Measurements from ENCODE around the gene FAM135A. TPM values are rescaled to one million over a fixed set of nuclear protein-coding genes. Genes with fewer than 3 reads are reported as not detected.

Gene FAM135A
- total RNA-seq, 1 experiment from 2014 or later, result 31.0 TPM

- Histone ChIP-seq H3K14ac (ENCODE audit: insufficient read depth, low read length) (no peak overlapping the region), H2BK15ac (ENCODE audit: low read depth, low read length) (no peak overlapping the region), H4K91ac (ENCODE audit: insufficient read length, low read depth, low read length) (no peak overlapping the region), H3K9me3 (ENCODE audit: control insufficient read depth, low read depth, low read length) (no peaks in the 10 kb centered on the region), H4K5ac (ENCODE audit: insufficient read length, low read depth, low read length) (no peak overlapping the region), H2BK5ac (ENCODE audit: insufficient read length, low read length) (no peak overlapping the region), H3K79me1 (ENCODE audit: insufficient read depth, low read depth, low read length, poor library complexity, severe bottlenecking) (no peaks in the 10 kb centered on the region), H3K4me2 (ENCODE audit: insufficient read depth, insufficient read length, low read length) (no peak overlapping the region), H2AK5ac (ENCODE audit: insufficient read length, low read length) (no peak overlapping the region), H3K79me2 (ENCODE audit: insufficient read depth, low read length) (no peaks in the 10 kb centered on the region), H3K23me2 (ENCODE audit: insufficient read length, low read depth, low read length, poor library complexity, severe bottlenecking) (no peaks in the 10 kb centered on the region), H4K8ac (replicated peaks; ENCODE audit: insufficient read length, low read depth, low read length) (no peak overlapping the region), H2BK120ac (ENCODE audit: low read depth, low read length, poor library complexity, severe bottlenecking) (no peak overlapping the region), H3K27ac (ENCODE audit: insufficient read length, low read depth, low read length) (no peak overlapping the region), H3K56ac (ENCODE audit: insufficient read length, low read depth, low read length) (no peak overlapping the region), H3T11ph (ENCODE audit: low read length) (no peak overlapping the region), H3K9ac (ENCODE audit: extremely low read depth, insufficient read length, low read length) (no peak overlapping the region), H2BK12ac (ENCODE audit: insufficient read length, low read depth, low read length) (no peak overlapping the region), H2AFZ (ENCODE audit: low read length) (peak overlapping the region; percentile 42), H4K20me1 (ENCODE audit: control insufficient read depth, insufficient read depth, insufficient read length) (no peaks in the 10 kb centered on the region), H3K27me3 (ENCODE audit: insufficient read depth, low read length) (no peaks in the 10 kb centered on the region), H3K4ac (ENCODE audit: low read depth, low read length) (no peak overlapping the region), H3K4me1 (ENCODE audit: insufficient read depth, low read length) (no peaks in the 10 kb centered on the region), H3K18ac (ENCODE audit: insufficient read length, low read depth, low read length) (no peak overlapping the region), H3K23ac (ENCODE audit: insufficient read length, low read depth, low read length) (no peak overlapping the region), H2BK20ac (ENCODE audit: low read depth, low read length, poor library complexity, severe bottlenecking) (no peak overlapping the region)
- peaks cover 6 to 8% of the 10 kb centered on the region in 2 experiments for H3K4me1 Mint-ChIP-seq
- H3K27me3 Mint-ChIP-seq (ENCODE audit: low read depth), result no peaks in the 10 kb centered on the region; the same call in 1 of the 2 replicates
- no peaks in the 10 kb centered on the region for H3K9me3 Mint-ChIP-seq
- H3K36me3 Mint-ChIP-seq (ENCODE audit: insufficient read depth in 1 of 3, low read depth in 3 of 3), result no peaks in the 10 kb centered on the region
- H3K4me3 Mint-ChIP-seq, result no peak overlapping the region
- no CpG with 5 or more reads among the region's 10 CpGs for WGBS (ENCODE audit: extremely low coverage, insufficient read length, low lambda C conversion rate)
- peak; percentile 61 for TF ChIP-seq CTCF (conservative IDR thresholded peaks at IDR 0.05)
- peak; percentile 36 for DNase-seq
- H3K27ac Mint-ChIP-seq, result no peak overlapping the region
Measured at GRCh38 chr6:70375882-70376281, 37.4 kb upstream of the FAM135A start.
